GM06990 (cell line): ENCODE data around the gene DSE.

Experiments
- DNase-seq: peaks from one replicate; pipeline ENCODE4 v3.0.0-alpha.2; 2011; ENCODE audit not compliant: insufficient read length; ENCODE audit errors: extremely low read depth
- H3K27me3 ChIP-seq: replicated peaks from 2 replicates; pipeline ENCODE4 v1.6.0; 2011; ENCODE audit warnings: low read length; ENCODE audit not compliant: control insufficient read depth, insufficient read depth
- H3K36me3 ChIP-seq: 2 replicates; pipeline ENCODE4 v1.5.1; 2011; ENCODE audit warnings: low read length; ENCODE audit not compliant: control insufficient read depth, insufficient read depth
- H3K4me3 ChIP-seq: replicated peaks from 2 replicates; pipeline ENCODE4 v1.5.1; 2011; ENCODE audit warnings: low read depth, mild to moderate bottlenecking, control low read depth, low read length
- TF ChIP-seq, protein P1 (sequence below): IDR thresholded peaks from 2 replicates; pipeline ENCODE4 v1.5.1; 2011; ENCODE audit warnings: low read length, control low read depth, mild to moderate bottlenecking, inconsistent platforms; ENCODE audit not compliant: insufficient read depth, poor library complexity, severe bottlenecking

The DSE gene

DNA sequence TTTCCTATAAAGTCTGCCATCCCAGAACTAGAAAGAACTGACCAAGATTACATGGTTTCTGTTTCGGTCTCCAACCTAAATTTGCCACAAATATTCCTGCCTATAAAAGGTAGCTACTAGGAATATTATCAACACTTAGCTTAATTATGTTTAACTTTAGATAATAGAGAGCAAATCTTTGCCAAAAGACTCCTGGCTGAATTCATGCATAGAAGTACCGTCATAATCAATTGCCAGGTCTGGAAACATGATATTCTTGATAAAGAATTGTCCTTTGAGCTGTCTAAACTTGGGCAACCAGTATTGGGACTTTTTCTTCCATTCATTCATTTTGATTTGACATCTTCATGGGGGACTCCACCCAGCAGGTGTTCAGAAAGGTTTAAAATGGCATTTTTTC, 112.9 kb downstream of the DSE start:
- Histone ChIP-seq H3K36me3 (no peaks in the 10 kb centered on the region), H3K27me3 (no peaks in the 10 kb centered on the region), H3K4me3 (no peak overlapping the region)
- TF ChIP-seq, protein P1, sequence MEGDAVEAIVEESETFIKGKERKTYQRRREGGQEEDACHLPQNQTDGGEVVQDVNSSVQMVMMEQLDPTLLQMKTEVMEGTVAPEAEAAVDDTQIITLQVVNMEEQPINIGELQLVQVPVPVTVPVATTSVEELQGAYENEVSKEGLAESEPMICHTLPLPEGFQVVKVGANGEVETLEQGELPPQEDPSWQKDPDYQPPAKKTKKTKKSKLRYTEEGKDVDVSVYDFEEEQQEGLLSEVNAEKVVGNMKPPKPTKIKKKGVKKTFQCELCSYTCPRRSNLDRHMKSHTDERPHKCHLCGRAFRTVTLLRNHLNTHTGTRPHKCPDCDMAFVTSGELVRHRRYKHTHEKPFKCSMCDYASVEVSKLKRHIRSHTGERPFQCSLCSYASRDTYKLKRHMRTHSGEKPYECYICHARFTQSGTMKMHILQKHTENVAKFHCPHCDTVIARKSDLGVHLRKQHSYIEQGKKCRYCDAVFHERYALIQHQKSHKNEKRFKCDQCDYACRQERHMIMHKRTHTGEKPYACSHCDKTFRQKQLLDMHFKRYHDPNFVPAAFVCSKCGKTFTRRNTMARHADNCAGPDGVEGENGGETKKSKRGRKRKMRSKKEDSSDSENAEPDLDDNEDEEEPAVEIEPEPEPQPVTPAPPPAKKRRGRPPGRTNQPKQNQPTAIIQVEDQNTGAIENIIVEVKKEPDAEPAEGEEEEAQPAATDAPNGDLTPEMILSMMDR = no peak
- no peak for DNase-seq

DNA sequence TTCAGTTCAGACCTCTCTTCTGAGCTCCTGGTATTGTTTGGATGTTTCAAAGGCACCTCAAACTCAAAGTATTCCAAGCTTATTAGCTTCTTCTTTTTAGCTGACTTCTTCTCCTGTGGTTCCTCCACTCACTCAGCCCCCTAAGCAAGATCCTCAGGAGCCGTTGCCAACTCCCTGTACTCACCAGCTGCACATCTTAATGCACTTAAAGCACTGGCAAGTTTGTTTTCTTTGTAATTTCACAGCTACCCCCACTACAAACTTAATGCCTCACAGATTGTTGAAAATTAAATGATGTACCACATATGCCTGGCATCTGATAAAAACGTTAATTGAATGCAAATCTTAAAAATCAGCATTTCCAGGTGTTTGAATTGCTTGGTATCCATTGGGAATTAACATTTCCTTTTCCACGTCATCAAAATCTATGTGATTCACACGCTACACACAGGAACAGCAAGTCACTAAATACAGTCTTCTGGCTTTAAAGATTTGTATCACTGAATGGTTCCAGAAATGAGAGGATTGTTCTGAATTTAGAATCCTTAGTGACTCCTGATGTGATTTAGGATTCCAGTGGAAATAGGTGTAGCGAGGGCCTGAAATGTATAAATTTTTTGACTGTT, 114.9 kb downstream of the DSE start:
- Histone ChIP-seq H3K4me3 (no peak overlapping the region), H3K27me3 (no peaks in the 10 kb centered on the region), H3K36me3 (no peaks in the 10 kb centered on the region)
- no peak for DNase-seq
- TF ChIP-seq, protein P1 = no peak

DNA sequence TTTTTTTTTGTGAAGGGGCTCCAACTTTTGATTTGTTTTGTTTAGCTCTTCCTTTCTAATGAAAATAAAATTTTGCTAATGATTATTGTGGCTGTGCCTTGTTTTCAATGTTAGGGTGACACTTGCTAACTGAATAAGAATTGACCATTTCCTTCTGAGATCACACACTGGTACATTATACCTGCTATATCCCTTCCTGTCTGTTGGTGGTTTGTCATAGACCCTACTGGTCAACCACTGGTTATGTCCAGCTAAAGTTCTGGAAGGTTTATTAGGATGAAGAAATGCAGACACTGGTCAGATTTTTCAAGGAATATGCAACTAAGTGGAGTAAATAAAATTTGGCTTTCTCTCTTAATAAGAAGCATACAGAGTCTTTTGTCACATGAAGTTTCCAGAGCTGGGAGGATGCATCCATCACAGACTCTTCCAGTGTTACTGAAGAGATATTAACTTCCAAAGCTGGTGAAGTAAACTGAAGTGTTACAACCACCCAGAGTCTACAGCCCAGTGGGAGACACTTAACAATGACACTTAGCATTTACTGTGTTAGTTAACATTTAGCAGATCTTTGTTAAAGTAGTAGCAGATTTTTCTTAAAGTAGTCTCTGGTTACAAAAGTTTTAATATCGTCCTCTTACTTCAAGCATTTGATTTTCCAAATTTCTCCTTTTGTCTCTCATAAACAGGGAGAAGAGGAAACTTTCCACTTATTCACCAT, 121.0 kb downstream of the DSE start:
- H3K36me3 ChIP-seq = no peaks in the 10 kb centered on the region
- no peaks in the 10 kb centered on the region for H3K27me3 ChIP-seq
- DNase-seq = no peak
- no peak overlapping the region for H3K4me3 ChIP-seq
- TF ChIP-seq, protein P1 = no peak

DNA sequence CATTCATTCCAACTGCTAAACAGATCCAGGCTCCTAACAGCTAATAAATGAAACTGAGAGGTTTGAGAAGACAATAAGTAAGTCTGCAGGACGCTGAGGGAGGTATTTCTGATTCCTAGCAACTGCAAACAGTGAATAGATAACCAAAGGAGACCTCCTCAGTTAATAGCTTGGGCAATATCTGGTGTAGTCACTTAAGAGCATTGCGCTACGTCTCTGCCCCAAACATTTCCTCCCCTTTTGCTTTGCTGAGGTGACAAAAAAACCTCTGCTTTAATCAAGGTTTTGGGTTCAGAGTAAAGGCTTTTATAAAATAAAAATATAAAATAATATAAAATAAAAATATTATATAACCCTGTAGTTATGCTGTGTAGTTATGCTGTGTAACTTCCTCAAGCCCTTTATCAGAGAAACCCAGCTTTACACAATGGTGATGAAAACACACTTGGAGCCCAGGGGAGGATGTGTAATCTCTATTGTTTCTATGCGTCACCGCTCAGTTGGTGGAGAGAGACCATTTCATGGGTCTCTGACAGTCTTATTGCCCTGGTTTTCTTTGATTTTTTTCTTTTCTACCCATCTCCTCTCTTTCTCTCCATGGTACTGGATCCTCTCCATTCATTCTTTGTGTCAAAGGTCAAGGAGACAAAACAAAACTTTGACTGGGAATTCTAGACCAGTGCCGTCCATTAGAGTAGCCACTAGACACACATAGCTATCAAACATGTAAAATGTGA, 121.8 kb downstream of the DSE start:
- no peak for DNase-seq
- Histone ChIP-seq H3K4me3 (no peak overlapping the region), H3K27me3 (no peaks in the 10 kb centered on the region), H3K36me3 (no peaks in the 10 kb centered on the region)
- TF ChIP-seq, protein P1 = no peak
